HG03135 (cell line): ENCODE measurements around the gene FKBP4.

Source experiments
- ATAC-seq: cut with Tn5 transposase; IDR thresholded peaks from one replicate; pipeline ENCODE4 v1.9.1; 2021; ENCODE audit warnings: mild to moderate bottlenecking, moderate library complexity; ENCODE audit not compliant: unreplicated experiment

The FKBP4 gene

DNA sequence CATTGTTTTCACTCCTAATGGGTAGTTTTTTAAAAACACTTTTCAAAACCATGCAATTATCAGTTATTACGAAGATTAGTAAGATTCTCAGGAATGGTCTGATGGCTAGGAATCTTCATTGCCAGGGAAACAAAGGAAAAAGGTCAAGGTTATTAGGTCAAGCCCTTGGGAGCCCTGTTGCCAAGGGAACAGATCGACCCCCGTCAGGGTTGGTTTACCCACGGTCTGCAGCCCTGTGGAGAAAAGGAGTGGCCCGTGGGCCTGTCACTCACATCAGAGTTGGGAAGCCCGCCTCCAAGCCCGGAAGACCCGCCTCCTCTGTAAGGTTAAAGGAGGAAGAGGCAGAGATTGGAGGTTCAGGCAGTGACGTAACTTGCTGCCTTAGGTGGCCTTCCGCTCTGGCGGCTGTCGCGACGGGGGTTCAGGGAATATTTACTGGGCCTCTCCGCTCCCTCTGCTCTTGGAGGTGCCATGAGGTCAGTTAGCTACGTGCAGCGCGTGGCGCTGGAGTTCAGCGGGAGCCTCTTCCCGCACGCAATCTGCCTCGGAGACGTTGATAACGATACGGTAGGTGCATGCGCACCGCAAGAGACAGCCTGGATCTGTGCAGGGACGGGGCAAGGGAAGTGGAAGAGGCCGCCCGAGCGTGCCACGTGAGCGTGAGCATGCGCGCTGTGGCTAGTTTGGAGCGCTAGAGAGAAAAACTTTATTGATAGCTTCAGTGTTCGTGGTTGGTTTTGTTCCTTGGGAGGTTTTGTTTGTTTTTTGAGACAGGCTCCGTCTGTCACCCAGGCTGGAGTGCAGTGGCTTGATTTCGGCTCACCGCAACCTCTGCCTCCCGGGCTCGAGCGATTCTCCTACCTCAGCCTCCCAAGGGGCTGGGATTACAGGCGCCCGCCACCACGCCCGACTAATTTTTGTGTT lies 17.8 kb downstream of the FKBP4 start, which contains the start of gene ITFG2:
TSS of gene ITFG2 (plus strand) at position 379 of the 924 bp plus-strand sequence. CDS start at position 472, 93 bp downstream.
- peak; percentile 90 for ATAC-seq

DNA sequence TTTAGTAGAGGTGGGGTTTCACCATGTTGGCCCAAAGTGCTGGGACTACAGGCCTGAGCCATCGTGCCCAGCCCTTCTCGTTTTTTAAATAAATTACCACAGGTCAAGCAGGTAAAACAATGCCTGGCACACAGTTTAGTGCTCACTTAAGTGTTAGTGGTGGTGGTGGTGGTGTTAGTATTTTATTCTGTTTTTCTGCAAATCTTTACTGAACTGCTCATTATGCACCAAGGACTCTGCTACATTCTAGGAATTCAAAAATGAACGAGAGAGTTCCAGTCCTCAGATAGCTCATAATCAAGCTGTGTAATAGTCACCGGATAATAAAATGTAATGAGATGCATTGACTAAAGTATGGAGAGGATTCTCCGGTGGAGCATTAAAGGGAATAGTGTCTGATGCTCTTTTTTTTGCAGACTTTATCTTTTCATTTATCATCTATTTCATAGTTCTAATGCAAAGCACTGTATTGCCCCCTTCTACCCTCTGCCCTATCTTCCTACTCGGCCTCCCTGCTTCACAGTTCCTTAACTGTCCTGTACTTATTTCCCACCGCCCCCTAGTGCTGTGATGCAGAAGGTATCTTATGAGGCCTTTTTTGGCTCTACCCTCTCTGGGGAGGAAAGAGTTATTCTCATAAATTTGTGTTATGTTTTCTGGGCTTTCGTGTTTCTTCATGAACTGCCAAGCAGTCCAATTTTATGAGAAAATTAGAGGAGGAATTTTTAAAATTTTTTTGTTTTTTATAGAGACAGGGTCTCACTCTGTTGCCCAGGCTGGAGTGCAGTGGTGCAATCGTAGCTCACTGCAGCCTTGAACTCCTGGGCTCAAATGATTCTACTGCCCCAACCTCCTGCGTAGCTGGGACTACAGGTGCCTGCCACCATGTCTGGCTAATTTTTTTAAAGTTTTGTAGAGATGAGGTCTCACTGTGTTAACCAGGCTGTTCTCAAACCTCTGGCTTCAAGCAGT lies 18.7 kb downstream of the FKBP4 start:
- peak; percentile 36 for ATAC-seq

GRCh38 chr12:2819810-2820209 lies 25.0 kb downstream of the FKBP4 start:
- no peak for ATAC-seq

- no peak for ATAC-seq
These were observed 25.7 kb downstream of the FKBP4 start for GRCh38 chr12:2820432-2820831.

DNA sequence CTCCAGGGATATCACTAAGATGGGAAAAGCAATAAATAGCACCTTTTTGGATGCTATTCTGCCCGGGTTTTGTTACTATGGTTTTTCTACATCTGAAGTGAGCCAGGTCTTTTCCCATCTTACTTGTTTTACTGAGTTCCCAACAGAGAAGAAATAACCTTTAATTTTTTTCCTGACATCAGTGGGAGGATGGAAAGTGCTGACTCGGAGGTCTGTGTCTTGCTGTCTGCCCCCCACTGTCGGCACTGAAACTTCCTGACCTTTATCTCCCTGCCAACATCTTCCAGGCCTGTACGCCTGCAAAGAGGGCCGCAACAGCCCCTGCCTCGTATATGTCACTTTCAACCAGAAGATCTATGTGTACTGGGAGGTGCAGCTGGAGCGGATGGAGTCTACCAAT lies 28.7 kb downstream of the FKBP4 start:
- no peak for ATAC-seq

GRCh38 chr12:2824541-2824940 lies 29.8 kb downstream of the FKBP4 start:
- no peak for ATAC-seq

GRCh38 chr12:2825132-2825531 lies 30.4 kb downstream of the FKBP4 start:
- no peak for ATAC-seq

DNA sequence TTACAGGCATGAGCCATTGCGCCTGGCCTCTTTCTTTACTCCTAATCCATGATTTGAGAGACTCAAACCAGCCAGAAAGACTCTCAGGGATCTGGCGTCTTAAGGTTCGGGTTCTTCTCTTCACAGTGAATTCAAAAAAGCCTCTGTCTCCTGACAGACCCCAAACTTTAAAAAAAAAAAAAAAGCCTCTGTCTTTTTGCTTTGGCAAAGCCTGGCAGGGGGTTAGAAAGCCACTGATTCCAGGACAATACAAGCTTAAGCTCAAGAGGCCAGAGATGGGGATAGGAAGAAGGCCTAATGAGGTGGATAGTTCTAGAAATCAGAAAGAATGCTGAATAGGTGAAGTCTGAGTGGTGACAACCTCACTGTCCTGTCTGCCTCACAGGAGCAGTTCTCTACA lies 31.3 kb downstream of the FKBP4 start:
- no peak for ATAC-seq

DNA sequence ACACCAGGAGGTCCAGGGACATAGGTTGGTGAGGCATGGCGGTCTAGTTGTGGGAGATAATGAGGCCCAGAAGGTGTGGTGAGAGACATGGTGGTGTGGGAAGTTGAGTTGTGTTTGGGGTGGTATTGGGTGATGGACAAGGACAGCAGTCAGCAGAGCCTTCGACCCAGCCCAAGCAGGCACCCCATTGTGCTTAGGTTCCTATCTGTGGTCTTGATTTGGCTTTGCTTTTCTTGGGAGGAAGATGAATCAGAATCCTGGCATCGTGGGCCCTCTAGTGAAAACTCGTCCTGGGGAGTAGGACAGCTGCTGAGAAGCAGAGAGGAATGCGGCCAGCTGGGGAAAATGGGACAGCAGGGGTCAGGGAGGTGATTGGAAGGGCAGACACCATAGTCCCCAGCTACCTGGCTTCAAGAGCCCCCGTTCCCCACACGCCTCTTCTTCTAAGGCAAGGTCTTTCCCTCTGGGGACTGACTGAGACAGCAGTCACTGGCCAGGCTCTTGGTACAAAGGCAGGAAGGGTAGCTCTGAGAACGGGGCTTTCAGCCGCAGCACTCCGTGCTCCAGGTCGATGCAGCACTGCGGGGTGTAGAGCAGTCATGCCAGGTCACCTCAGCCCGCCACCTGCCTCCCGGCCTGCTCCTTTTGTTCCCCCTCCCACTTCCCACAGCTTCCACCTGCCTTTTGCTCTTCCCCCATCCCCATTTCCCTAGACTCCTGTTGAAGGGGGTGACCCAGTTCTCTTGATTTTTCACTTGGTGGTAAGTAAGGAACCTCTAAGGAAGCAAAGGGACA lies 32.1 kb downstream of the FKBP4 start:
- ATAC-seq = no peak

DNA sequence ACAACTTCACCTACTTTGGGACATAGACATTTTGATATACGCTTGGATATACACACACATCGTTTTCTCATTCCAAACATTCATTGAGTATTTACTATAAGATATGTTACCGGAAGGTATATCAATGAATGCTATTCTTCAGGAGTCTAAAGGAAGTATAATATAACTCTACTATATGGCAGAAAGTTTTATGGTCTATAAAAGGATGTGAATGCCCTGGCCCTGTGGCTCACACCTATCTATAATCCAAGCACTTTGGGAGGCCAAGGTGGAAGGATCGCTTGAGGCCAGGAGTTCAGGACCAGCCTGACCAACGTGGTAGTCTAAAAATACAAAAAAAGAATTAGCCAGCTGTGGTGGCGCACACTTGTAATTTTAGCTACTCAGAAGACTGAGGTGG lies 34.5 kb downstream of the FKBP4 start:
- ATAC-seq = no peak

DNA sequence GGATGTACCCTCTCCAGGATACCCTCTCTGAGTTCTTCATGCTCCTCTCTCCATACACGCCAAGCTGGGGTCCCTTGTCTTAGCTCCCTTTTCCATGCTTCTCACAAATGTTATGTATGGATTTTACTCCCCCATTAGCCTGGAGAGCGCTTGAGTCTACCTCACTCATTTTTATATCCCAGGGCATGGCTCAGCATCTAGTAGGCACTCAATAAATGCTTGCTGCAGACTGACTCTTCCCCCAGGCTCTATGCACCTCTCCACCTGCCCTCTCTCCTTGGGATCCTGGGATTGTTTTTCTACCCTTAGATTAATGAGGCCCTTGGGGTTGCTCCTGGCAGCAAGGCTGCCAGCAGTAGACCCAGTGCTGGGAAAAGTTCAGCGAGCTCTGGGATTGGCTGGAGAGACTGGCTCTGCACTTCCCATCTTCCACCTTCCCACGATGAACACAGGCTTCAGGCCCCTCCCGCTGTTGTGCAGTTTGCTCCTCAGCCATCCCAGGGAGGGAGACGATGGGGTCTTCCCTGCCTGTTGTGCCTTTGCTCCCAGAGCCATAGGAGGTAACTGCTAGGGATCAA lies 37.9 kb downstream of the FKBP4 start:
- ATAC-seq = no peak

GRCh38 chr12:2833327-2833726 lies 38.6 kb downstream of the FKBP4 start:
- ATAC-seq = no peak

DNA sequence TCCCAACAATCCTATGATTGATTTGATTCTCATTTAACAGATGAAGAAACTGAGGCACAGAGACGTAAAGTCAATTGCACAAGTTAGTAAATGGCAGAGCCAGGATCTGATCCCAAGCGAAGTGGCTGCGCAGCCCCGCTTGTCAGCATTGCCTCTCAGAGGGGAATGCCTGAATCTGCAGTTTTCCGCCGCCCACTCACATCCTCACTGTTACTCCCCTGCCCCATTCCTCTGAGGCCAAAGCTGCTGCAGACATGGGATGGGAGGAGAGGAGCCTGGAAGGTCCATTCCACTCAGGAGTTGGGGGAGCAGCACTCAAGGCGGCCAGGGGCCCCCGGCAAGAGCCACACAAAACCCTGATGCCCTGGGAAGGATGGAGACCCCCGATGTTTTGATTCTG lies 39.0 kb downstream of the FKBP4 start:
- ATAC-seq = no peak

GRCh38 chr12:2834581-2835491 lies 40.1 kb downstream of the FKBP4 start, which contains the start of gene NRIP2:
Gene NRIP2 (minus strand): TSS chr12:2835035. CDS start chr12:2834983, 52 bp downstream.
- no peak for ATAC-seq

- ATAC-seq = no peak
These were observed 41.1 kb downstream of the FKBP4 start for GRCh38 chr12:2835691-2836403.

DNA sequence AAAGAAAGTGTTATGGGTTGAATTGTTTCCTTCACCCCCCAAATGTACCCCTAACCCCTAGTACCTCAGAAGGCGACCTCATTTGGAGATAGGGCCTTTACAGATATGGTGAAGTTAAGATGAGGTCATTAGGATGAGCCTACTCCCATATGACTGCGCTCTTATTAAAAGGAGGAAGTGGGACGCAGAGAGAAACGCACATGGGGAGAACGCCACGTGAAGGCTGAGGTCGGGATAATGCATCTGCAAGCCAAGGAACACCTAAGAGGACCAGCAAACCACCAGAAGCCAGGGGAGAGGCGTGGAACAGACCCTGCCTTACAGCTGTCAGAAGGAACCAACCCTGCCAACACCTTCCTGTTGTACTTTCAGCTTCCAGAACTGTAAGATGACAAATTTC lies 41.8 kb downstream of the FKBP4 start:
- ATAC-seq = no peak

GRCh38 chr12:2841056-2841650 lies 46.4 kb downstream of the FKBP4 start:
- ATAC-seq = no peak

DNA sequence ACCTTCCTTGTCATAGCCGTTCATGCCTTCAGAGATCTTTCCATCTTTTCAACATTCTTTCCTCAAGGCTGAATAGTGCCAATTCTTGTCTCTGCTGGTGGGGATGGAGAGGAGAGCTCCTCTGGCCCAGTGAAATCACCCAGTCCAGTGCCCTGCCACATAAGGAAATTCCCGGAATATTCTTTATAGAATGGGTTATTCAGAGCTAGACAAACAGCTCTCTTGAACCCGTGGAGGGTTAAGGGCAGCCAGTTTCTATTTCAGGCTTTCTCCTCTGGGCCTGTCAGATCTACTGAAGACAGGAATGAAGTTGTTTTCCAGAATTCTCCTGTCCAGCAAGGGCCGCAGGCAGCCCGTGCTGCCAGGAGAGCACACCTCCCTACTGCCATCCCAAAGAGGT lies 48.2 kb downstream of the FKBP4 start:
- no peak for ATAC-seq
